DMS153 treated with DMSO at 0.1 percent for 48 hours (cell line): ENCODE measurements around the gene GPAM.
A peak's percentile ranks its signal among the peaks of the same experiment; 100 is the strongest.
"Not testable (repeated sequence)": the region's sequence is repeated elsewhere in the genome, so short reads cannot be mapped to it uniquely, and the experiment has no call there.

Experiments
- DNase-seq: peaks from one replicate; lab custom pipeline; 2025; ENCODE audit not compliant: unreplicated experiment; lab: John Stamatoyannopoulos, UW

GPAM gene, protein sequence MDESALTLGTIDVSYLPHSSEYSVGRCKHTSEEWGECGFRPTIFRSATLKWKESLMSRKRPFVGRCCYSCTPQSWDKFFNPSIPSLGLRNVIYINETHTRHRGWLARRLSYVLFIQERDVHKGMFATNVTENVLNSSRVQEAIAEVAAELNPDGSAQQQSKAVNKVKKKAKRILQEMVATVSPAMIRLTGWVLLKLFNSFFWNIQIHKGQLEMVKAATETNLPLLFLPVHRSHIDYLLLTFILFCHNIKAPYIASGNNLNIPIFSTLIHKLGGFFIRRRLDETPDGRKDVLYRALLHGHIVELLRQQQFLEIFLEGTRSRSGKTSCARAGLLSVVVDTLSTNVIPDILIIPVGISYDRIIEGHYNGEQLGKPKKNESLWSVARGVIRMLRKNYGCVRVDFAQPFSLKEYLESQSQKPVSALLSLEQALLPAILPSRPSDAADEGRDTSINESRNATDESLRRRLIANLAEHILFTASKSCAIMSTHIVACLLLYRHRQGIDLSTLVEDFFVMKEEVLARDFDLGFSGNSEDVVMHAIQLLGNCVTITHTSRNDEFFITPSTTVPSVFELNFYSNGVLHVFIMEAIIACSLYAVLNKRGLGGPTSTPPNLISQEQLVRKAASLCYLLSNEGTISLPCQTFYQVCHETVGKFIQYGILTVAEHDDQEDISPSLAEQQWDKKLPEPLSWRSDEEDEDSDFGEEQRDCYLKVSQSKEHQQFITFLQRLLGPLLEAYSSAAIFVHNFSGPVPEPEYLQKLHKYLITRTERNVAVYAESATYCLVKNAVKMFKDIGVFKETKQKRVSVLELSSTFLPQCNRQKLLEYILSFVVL

DNA sequence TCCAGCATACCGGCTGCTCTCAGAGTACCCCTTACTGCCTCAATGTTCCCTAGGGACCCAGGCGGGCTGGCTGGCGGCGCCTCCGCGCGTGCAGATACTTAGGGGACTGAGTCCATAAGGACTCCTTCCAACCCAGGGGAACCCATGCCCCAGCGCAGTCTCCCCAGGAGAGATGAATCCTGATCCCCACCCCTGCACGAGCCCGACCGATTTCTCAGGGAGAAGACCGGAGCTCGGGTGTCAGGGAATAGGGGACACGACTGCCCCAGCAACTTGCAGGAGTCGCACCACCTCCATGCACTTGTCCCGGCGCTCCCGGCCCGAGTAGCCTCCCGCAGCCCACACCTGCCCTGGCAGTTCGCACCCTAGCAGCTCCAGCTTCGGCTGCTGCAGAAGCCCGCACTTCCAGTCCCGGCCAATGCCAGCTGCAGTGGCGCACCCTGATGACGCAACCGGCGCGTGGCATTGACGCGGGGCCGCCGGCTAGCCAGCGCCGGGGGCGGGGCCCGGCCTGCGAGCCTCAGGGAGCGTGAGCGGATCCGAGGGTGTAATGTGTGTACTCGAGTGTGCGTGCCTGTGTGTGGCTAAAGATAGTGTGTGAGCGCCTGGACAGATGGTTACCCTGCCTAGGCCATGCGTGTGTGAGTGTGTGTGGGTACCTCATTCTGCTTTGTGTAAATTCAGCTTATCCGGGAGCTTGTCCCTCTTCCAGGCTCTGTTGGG, at the start of gene GPAM:
Gene GPAM (minus strand): TSS at position 437 of the 723 bp plus-strand sequence. CDS start 1,981 bp downstream, outside the sequence.
- DNase-seq = peak; percentile 59

DNA sequence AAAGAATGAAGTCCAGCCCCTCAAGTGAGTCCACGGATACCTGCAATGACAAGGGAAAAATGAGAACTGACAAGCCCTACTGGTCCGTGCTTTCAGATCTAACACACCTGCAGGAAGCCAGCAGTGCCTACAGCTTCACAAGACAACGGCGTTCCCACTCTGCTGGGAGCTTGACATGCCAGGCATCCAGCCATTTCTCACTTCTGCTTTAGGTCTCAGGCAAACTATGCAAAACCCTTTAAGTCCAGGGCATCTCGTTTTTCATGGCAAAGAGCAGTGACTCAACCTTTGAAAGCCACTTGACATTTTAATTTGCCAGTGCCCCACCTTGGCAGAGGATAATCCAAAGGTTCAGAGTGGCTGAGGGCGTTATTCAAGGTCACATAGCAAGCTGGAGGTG, 49.1 kb upstream of the GPAM start:
- no peak for DNase-seq

DNA sequence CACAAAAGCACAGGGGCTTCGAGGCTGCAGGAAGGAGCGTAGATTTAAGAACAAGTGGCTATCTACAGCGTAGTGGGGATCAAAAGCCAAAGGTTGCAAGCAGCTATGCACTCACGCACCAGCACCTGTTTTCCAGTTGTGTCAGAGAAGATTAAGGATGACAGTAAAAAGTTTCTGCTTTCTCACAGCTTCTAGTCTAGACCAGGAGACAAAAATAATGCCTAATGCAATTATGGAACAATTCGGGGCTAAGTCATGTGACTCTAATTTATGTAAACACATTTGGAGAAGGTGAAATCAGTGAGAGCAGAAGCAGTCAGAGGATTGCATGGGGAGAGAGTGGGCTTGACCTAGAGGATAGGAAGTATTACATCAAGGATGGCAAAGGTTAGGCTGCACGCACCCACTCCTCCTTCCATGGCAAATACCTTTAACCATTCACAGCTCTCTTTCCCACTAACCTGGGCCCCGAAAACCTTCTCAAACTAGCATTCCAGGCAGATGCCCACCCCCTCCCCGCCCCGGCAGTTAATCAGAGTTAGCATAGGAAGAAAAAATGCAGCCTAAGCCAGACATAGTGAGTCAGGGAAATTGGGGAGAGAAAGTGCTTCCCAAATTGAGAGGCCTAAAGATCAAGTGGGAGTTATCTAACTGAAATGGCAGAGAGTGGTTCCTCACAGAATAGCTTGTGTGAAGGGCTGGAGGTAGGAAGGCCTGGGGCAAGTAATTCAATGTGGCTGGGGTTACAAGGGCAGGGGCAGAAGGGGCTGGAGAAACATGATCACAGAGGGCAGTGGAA, 48.2 kb upstream of the GPAM start:
- no peak for DNase-seq

DNA sequence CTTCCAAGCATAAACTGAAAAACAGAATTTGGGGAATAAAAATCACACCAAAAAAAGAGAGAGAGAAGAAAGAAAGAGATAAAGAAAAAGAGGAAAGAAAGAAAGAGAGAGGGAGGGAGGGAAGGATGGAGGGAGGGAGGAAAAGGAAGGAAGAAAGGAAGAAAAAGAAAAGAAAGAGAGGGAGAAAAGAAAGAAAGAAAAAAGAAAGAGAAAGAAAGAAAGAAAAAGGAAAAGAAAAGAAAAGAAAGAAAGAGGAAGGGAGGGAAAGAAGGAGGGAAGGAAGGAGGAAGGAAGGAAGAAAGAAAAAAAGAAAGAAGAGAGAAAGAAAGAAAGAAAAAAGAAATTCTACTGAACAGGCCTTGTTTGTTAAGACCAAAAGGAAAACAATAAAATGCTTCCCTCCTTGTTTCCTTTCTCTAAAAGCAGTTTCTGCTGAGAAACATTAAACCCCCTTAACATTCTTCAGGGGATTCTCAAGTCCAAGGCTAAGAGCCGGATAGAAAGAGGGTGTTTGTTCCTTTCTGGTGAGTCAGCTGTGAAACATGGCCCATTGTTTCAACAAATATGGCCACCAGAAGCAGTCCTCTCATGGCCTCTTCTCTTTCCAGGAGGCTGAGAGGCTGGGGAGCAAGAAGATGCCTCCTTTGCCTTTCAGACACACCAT, 46.9 kb upstream of the GPAM start:
- no peak for DNase-seq

DNA sequence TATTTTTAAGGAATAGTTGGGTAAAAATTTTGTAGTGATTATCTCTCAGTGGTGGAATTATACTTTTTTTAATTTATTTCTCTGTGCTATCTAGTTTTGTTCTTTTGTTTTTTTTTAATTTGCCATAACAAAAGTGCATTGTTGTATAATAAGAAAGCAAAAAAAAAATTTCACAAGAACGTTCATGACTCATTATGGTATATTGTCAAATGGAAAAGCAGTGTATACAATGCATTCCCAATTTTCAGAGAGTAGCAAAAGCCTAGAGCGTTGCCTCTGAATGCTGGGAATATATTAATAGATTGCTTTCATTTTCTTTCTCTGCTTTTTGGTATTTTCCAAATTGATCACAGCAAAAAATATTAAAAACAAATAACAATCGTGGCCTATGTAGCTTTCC, 46.3 kb upstream of the GPAM start:
- DNase-seq = no peak

DNA sequence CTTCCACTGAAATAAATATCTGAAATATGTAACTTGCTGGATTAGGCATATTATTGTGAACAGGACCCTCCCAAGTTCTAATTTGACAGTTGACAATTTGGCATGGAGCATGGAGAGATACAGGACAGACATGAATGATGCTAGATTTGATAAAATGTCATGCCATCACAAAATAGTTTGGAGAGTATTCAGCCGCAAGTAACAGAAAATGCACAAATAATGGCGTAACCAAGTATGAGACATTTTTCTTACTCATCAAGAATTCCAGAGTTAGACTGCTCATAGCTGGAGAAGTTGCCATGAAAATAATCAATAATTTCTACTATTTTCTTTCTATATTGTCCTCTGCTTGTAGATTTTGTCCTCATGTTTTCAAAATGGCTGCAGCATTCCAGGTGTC, 45.5 kb upstream of the GPAM start:
- DNase-seq = no peak

DNA sequence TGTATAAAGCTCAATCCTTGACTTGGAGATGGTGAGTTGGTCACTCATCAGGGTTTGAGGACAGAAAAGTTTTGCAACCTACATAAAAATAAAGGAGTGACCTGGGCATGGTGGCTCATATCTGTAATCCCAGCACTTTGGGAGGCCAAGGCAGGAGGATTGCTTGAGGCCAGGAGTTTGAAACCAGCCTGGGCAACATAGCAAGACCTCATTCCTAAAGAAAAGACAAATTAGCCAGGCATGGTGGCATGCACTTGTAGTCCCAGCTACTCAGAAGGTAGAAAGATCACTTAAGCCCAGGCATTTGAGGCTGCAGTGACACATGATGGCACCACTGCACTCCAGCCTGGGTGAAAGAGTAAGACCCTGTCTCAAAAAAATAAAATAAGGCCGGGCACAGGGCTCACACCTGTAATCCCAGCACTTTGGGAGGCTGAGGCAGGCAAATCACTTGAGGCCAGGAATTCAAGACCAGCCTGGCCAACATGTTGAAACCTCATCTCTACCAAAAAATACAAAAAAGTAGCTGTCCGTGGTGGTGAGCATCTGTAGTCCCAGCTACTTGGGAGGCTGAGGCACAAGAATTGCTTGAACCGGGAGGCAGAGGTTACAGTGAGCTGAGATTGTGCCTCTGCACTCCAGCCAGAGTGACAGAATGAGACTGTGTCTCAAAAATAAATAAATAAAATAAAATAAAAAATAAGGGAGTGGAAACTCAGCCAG, 45.0 kb upstream of the GPAM start:
- not testable (repeated sequence) for DNase-seq

DNA sequence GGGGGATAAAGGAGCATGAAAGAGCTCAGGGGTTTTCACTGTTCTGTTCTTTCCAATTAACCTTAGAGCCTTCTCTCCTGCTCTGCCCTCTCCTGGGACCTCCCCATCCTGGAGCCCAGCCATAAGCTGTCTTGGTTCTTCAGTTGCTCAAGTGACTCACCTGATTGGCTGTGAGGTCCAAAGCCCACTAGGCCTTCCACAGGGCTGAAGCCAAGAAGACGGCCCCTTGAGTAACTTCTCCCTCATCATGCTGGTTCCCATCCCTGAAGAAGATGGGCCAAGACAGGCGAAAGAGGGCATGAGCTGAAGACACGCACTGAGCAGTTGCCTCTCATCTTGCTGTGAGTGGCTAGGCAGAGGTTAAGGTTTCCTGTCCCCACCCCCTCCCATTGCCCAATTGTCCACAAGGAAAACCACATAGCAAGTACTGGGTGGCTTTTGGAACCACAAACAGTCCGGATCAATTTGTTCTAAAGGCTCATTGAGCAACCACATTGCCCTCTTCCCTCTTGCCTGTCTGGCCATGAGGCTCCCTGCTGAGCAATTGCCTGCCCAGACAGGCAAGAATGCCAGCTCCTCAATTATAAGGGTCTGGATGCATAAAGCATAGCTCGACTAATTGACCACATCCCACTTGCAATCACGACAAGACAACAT, 43.9 kb upstream of the GPAM start:
- DNase-seq = no peak

DNA sequence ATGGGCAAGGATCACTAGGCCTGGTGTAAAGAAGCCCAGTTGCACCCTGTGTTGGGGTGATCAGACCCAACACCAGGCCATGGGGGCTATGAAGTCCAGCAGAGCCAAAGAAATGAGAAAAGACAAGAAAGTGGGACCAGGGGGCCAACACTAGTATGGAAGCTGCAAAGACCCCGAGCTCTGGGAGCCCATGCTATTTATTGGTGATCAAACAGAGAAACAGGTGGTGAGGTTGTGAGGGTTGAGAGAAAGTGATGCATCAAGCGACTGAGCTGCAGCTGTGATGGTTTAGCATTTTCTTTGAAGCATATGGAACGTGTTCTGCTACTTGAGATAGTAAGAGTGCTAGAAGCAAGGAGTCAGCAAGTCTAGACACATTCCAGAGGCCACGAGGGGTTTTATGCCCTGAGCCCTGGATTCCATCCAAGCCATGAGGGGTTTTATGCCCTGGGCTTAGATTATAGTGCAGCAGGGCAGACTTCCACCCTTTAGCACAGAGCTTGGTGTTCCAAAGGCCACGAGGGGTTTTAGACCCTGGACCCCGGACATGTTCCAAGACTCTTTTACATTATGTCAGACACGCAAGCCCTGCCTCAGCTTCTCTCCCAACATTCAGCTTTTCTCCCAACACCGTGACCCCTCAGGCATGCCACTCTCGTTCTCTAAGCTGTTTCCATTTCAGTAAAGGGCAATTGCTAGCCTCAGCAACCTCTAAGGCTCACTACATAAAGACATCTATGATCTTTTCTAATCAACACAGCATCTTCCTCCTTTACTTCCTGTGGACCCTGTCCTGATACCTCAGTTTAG, 43.1 kb upstream of the GPAM start:
- no peak for DNase-seq

DNA sequence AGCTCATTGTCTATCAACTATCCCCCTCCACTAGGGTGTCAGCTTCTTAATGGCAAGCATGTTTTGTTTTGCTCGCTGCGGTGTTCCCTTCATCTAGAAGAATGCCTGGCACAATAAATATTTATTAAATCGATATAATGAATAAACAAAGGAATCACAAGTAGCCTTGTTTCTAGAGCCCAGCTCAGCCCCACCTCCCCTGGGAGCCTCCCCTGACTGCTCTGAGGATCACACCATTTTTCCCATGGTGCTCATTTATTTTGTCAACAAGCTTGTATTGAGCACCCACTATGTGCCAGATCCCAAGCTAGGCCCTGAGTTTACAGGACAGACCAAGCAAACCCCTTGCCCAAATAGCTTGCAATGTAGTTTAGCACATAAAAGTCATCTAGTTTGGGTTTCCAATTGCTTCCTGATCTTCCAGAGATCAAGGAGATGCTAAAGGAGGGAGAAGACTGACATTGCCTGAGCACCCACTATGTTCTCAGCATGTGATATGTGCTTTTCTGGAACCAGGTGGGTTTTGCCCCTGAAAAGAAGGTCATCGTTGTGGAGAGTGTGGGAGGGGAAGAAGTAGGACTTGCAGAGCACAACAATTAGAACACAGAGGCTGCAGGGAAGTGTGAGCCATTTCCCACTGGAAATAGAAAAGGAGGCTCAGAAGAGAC, 42.3 kb upstream of the GPAM start:
- no peak for DNase-seq

DNA sequence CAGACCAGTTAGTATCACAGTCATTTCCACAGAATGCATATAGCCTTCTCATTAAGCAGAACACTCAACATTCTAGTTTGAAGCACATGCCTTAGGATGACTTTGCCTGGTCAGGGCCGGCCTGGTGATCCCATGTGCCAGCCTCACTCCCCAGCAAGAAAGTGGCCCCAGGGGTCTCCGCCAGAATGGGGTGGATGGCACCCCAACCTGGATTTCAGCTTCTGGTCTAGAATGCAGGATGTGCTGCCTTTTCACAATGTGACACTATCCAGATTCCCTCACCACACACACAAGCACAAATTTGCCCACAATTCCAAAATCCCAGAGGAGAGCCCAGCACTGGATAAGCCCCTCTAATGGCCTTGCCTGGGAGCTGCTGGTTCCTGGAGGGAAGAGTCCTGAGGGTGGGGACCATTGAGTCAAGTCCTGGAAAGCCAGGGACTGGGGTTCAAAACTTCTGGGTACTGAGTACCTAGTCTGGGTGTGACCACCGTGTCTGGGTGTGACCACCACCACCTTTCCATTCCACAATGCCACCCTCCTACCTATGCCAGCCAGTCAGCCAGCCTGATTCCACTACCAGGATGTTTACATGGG, 41.5 kb upstream of the GPAM start:
- DNase-seq = no peak

DNA sequence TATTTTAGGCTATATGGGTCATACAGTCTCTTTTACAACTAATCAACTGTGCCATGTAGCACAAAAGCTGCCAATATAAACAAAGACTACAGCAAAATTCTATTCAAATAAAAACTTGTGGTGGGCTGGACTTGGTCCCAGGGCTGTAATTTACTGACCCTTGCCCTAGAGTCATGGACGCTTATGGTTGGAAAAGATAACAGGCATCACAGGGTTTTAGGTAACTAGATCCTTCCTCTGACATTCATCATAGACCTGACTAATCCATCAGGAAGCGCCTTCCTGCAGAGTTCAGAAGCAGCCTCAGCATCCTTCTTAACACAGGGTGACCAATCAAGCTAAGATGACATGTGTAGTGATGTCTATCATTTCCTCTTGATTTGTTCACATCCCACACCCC, 40.2 kb upstream of the GPAM start:
- no peak for DNase-seq

DNA sequence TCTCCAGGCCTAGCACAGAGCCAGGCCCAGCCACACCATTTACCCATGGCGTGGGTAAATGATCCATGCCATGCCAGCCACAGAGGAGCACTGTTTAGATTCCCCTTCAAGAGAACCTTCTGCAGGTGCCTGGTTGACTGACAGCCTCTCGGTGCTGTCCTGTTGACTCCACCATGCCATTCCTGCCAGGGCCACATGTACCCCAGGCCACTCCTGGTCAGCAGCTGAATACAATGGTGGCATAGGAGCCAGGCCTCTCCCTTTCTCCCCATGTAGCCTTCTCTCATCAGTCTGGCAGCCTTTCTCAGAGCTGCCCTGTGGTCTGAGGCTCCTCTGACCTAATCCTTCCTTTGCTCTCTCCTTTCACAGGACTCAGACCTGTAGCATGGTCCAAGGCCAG, 39.2 kb upstream of the GPAM start:
- no peak for DNase-seq

DNA sequence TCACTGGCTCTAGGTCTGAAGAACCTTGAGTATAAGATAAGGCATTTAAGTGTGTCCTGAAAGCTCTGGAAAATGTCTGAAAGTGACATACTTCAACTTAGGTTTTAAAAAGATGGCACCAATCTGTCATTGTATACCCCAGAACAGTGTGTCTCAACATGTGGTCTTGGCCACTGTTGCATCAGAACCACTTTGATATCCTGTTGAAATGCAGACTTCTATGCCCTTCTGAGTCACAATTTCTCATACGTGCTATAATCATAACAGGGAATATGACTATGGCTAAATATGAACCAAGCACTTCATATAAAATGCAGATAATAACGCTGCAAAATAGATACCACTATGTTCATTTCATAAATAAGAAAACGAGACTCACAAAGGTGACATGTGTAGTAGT, 38.0 kb upstream of the GPAM start:
- DNase-seq = no peak

DNA sequence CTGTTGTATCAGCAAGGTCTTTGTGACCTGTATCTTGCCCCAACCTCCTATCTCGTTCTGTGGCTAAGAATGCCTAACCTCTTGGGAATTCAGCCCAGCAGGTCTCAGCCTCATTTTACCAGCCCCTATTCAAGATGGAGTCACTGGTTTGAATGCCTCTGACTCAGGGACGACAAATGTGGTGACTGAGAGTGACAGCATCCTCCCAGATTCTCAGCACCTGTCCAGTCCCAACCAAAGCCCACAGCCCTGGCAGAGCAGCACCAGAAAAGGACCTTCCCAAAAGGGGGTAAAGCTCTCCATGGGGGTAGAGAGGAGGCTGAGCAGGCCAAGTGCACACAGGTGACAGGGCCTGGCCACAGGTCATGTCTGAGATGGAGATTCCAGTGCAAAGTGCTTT, 35.4 kb upstream of the GPAM start:
- DNase-seq = no peak

DNA sequence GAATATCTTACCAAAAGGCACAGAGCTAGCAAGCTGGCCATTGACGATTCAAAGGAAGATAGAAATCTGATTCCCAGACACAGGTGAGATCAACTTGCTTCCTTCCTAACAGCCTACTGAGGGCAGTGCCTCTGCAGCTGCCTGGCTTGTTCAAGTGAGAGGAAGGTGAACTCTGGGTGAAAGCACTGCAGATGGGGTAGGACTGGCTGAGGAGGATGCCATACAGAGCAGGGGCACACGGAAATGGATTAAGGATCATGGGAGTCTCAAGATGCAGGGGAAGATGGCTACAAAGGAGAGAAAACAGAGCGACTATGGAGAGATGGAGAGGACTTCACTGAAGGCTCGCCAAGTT, 34.4 kb upstream of the GPAM start:
- DNase-seq = no peak

DNA sequence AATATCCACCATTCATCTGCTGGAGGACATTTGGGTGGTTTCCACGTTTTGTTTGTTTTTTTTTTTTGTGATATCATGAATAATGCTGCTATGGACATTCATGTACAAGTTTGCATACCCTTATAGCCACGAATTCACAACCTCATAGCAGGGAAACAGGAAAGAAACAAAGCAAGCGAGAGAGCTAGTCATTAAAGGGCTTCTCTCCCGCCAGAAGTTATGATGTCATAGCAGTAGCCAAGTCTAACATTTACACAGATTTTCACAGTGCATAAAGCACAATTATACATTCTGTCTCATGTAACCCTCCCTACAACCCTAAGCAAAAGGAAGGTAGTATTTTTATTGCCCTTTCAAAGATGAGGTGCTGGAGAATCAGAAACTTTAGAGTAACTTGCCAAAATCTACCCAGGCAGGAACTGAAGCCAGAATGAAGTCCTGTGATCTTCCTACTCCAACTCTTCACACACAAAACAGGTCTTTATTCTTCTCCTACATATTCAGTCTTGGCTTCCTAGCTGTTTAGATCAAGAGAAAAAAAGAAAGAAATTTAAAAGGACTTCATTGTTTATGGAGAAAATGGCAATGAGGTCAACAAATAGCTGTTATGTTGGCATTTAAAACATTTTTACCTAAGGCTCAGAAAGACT, 33.9 kb upstream of the GPAM start:
- DNase-seq = no peak
